Activated CD4-positive, alpha-beta memory T cell treated with anti-CD3 and anti-CD28 coated beads for 36 hours (primary cell): Measurements from ENCODE around the gene RAC3. TPM values are rescaled to one million over a fixed set of nuclear protein-coding genes. Genes with fewer than 3 reads are reported as not detected.

ENCODE experiments used
- CTCF ChIA-PET: fragments of 350-600 bp; sonication (Branson Sonifier 250); formaldehyde crosslinking; loops from one replicate; lab custom pipeline; 2021; ENCODE audit warnings: antibody characterized with exemption, inconsistent platforms; lab: Charles Lee
- POLR2A ChIA-PET: fragments of 350-600 bp; sonication (Branson Sonifier 250); formaldehyde crosslinking; loops from one replicate; lab custom pipeline; 2021; ENCODE audit warnings: antibody characterized with exemption; lab: Charles Lee
- DNase-seq: peaks from one replicate; pipeline ENCODE4 v3.0.0-alpha.2; 2020
- H3K27ac Mint-ChIP-seq: one replicate; pipeline ENCODE4 v1.8.0; 2021; ENCODE audit warnings: mixed read lengths
- H3K27me3 Mint-ChIP-seq: one replicate; pipeline ENCODE4 v1.8.0; 2021; ENCODE audit warnings: mixed read lengths
- H3K36me3 Mint-ChIP-seq: one replicate; pipeline ENCODE4 v1.8.0; 2021; ENCODE audit warnings: mixed read lengths
- H3K4me1 Mint-ChIP-seq: one replicate; pipeline ENCODE4 v1.8.0; 2021; ENCODE audit warnings: low read depth, mixed read lengths
- H3K4me3 Mint-ChIP-seq: one replicate; pipeline ENCODE4 v1.8.0; 2021; ENCODE audit warnings: mild to moderate bottlenecking, mixed read lengths
- H3K9me3 Mint-ChIP-seq: one replicate; pipeline ENCODE4 v1.8.0; 2021; ENCODE audit warnings: mixed read lengths
- intact Hi-C: fragments of 100-400 bp; cut with micrococcal nuclease; formaldehyde crosslinking; loops from one replicate; pipeline ENCODE4 v1.15.1; 2023
- total RNA-seq, 2 experiments: library from RNA; stranded (reverse); gene quantifications; one replicate each; pipeline ENCODE4 v1.2.3, GENCODE V29; 2021

The RAC3 gene
- total RNA-seq, 2 experiments from 2014 or later = 6.3 to 8.1 TPM

GRCh38 chr17:82010575-82011525 is 20.6 kb upstream of the RAC3 start:
- Mint-ChIP-seq H3K27me3 (no peaks in the 10 kb centered on the region), H3K4me3 (no peak overlapping the region), H3K27ac (no peak overlapping the region), H3K36me3 (no peaks in the 10 kb centered on the region), H3K4me1 (no peaks in the 10 kb centered on the region), H3K9me3 (no peaks in the 10 kb centered on the region)
- intact Hi-C loops = no loop called here
- DNase-seq = no peak
- ChIA-PET POLR2A (no interaction called here), CTCF (no interaction called here)

DNA sequence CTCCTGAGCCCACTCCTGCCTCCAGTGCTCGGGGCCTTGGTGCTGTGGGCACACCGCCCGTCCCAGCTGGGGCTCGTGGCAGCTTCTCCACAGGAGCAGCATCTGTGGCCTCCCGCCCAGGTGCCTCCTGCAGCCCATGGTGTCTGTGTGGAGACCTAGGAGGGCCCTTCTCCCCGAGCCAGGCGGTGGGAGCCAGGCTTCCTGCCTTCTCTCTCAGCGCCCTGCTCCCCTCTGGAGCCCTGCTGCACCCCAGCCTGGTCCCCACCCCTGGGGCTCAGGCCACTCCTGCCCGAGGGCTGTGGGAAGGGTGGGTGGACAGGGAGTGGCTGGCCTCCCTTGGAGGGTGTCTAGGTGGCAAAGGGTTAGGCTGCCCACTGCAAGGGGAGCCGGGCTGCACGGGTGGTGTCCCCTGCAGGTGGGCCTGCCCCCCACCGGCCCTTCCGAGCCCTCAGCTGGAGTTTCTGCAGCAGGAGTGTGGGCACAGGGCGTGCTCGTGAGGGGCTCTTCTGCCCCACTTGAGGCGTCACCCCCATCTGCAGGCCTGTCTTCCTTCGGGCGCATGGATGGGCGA is 19.8 kb upstream of the RAC3 start:
- ChIA-PET CTCF (no interaction called here), POLR2A (no interaction called here)
- H3K9me3 Mint-ChIP-seq = no peaks in the 10 kb centered on the region
- H3K4me3 Mint-ChIP-seq = no peak overlapping the region
- H3K27ac Mint-ChIP-seq = no peak overlapping the region
- H3K27me3 Mint-ChIP-seq = no peaks in the 10 kb centered on the region
- no peaks in the 10 kb centered on the region for H3K4me1 Mint-ChIP-seq
- intact Hi-C loops = no loop called here
- H3K36me3 Mint-ChIP-seq = no peaks in the 10 kb centered on the region
- no peak for DNase-seq

DNA sequence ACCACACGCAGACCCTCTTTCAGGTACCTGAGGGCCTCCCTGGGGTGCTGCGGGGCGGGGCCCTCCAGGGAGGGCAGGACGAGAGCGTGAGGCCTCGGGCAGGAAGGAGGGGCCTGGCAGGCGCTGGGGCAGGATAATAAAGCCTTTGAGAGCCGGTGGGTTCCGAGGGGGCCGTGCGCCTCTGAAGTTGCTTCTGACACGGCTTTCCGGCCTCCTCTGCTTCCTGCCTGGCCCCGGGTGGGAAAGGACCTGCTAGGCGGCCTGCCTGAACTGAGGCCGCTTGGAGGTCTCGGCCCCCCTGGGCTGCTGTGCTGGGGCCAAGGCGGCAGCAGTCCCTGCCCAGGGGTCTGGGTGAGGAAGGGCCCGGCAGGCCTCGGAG is 19.2 kb upstream of the RAC3 start:
- POLR2A ChIA-PET = no interaction called here
- Mint-ChIP-seq H3K27ac (no peak overlapping the region), H3K36me3 (no peaks in the 10 kb centered on the region), H3K4me1 (no peaks in the 10 kb centered on the region), H3K4me3 (no peak overlapping the region), H3K27me3 (no peaks in the 10 kb centered on the region), H3K9me3 (no peaks in the 10 kb centered on the region)
- intact Hi-C loops = no loop called here
- no peak for DNase-seq
- CTCF ChIA-PET = interaction anchor here (1.7 kb wide), 1 partner anchor 53 kb away, joined by 5 read pairs; no protein-coding TSS in a partner anchor

GRCh38 chr17:82012640-82013295 is 18.7 kb upstream of the RAC3 start:
- Mint-ChIP-seq H3K36me3 (no peaks in the 10 kb centered on the region), H3K4me3 (no peak overlapping the region), H3K27me3 (no peaks in the 10 kb centered on the region), H3K4me1 (no peaks in the 10 kb centered on the region), H3K9me3 (no peaks in the 10 kb centered on the region), H3K27ac (no peak overlapping the region)
- DNase-seq = no peak
- ChIA-PET POLR2A (no interaction called here), CTCF (interaction anchor here (1.7 kb wide), 1 partner anchor 53 kb away, joined by 5 read pairs; no protein-coding TSS in a partner anchor)
- intact Hi-C loops = no loop called here

GRCh38 chr17:82013341-82013740 is 18.1 kb upstream of the RAC3 start:
- Mint-ChIP-seq H3K4me1 (no peaks in the 10 kb centered on the region), H3K27me3 (no peaks in the 10 kb centered on the region), H3K4me3 (no peak overlapping the region), H3K9me3 (no peaks in the 10 kb centered on the region), H3K27ac (no peak overlapping the region), H3K36me3 (no peaks in the 10 kb centered on the region)
- no peak for DNase-seq
- POLR2A ChIA-PET = no interaction called here
- CTCF ChIA-PET = interaction anchor here (0.5 to 1.7 kb wide), 2 partner anchors 54 to 425 kb away, joined by 3 to 5 read pairs; no protein-coding TSS in a partner anchor
- intact Hi-C loops = no loop called here

GRCh38 chr17:82013772-82014321 is 17.6 kb upstream of the RAC3 start:
- H3K36me3 Mint-ChIP-seq = no peaks in the 10 kb centered on the region
- H3K4me1 Mint-ChIP-seq = no peaks in the 10 kb centered on the region
- no peak overlapping the region for H3K27ac Mint-ChIP-seq
- no peak for DNase-seq
- H3K9me3 Mint-ChIP-seq = no peaks in the 10 kb centered on the region
- POLR2A ChIA-PET = no interaction called here
- H3K4me3 Mint-ChIP-seq = no peak overlapping the region
- no peaks in the 10 kb centered on the region for H3K27me3 Mint-ChIP-seq
- intact Hi-C loops = no loop called here
- CTCF ChIA-PET = interaction anchor here (0.5 to 1.7 kb wide), 2 partner anchors 55 to 424 kb away, joined by 3 to 5 read pairs; no protein-coding TSS in a partner anchor

- Mint-ChIP-seq H3K9me3 (no peaks in the 10 kb centered on the region), H3K27me3 (no peaks in the 10 kb centered on the region), H3K27ac (no peak overlapping the region), H3K36me3 (no peaks in the 10 kb centered on the region), H3K4me1 (no peaks in the 10 kb centered on the region), H3K4me3 (no peak overlapping the region)
- CTCF ChIA-PET = interaction anchor here (1.6 kb wide), 1 partner anchor 16 kb away, joined by 3 read pairs; no protein-coding TSS in a partner anchor
- no peak for DNase-seq
- POLR2A ChIA-PET = no interaction called here
- intact Hi-C loops = no loop called here
These were observed 17.0 kb upstream of the RAC3 start for GRCh38 chr17:82014432-82014831.

DNA sequence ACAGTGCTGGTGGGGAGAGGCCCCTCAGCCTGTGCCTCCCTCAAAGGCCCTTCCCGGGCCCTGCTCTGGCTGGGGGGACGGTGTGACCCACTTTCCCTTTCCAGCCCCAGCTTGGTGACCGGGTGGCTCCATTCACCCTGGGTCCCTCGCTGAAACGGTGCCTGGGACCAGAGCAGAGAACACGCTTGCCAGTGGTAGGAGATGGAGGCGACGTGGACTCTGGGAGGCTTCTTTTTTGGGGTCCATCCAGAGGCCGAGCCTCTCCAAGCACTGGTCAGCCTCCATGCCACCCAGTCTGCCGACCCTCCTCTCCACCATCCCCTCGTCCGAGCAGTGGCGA is 16.5 kb upstream of the RAC3 start:
- no peaks in the 10 kb centered on the region for H3K4me1 Mint-ChIP-seq
- CTCF ChIA-PET = interaction anchor here (1.6 kb wide), 1 partner anchor 15 kb away, joined by 3 read pairs; no protein-coding TSS in a partner anchor
- H3K27ac Mint-ChIP-seq = no peak overlapping the region
- POLR2A ChIA-PET = no interaction called here
- H3K4me3 Mint-ChIP-seq = no peak overlapping the region
- H3K27me3 Mint-ChIP-seq = no peaks in the 10 kb centered on the region
- intact Hi-C loops = no loop called here
- H3K36me3 Mint-ChIP-seq = no peaks in the 10 kb centered on the region
- H3K9me3 Mint-ChIP-seq = no peaks in the 10 kb centered on the region
- DNase-seq = no peak

- H3K36me3 Mint-ChIP-seq = no peaks in the 10 kb centered on the region
- no peaks in the 10 kb centered on the region for H3K4me1 Mint-ChIP-seq
- no peak overlapping the region for H3K4me3 Mint-ChIP-seq
- intact Hi-C loops = no loop called here
- DNase-seq = no peak
- no peak overlapping the region for H3K27ac Mint-ChIP-seq
- ChIA-PET POLR2A (no interaction called here), CTCF (interaction anchor here (1.6 kb wide), 1 partner anchor 15 kb away, joined by 3 read pairs; no protein-coding TSS in a partner anchor)
- no peaks in the 10 kb centered on the region for H3K9me3 Mint-ChIP-seq
- H3K27me3 Mint-ChIP-seq = no peaks in the 10 kb centered on the region
These were observed 16.0 kb upstream of the RAC3 start for GRCh38 chr17:82015311-82015971.

GRCh38 chr17:82016061-82016874 is 15.2 kb upstream of the RAC3 start:
- no peak overlapping the region for H3K27ac Mint-ChIP-seq
- ChIA-PET POLR2A (no interaction called here), CTCF (interaction anchor here (1.6 kb wide), 1 partner anchor 14 kb away, joined by 3 read pairs; no protein-coding TSS in a partner anchor)
- no peak for DNase-seq
- intact Hi-C loops = no loop called here
- H3K36me3 Mint-ChIP-seq = no peaks in the 10 kb centered on the region
- no peaks in the 10 kb centered on the region for H3K9me3 Mint-ChIP-seq
- H3K4me1 Mint-ChIP-seq = peaks cover 8% of the 10 kb centered on the region
- H3K27me3 Mint-ChIP-seq = no peaks in the 10 kb centered on the region
- H3K4me3 Mint-ChIP-seq = no peak overlapping the region

GRCh38 chr17:82016875-82017459 is 14.5 kb upstream of the RAC3 start:
- DNase-seq = no peak
- Mint-ChIP-seq H3K9me3 (no peaks in the 10 kb centered on the region), H3K27ac (no peak overlapping the region), H3K36me3 (no peaks in the 10 kb centered on the region), H3K4me3 (no peak overlapping the region), H3K27me3 (no peaks in the 10 kb centered on the region), H3K4me1 (peaks cover 15% of the 10 kb centered on the region)
- intact Hi-C loops = no loop called here
- ChIA-PET CTCF (no interaction called here), POLR2A (interaction anchor here (0.6 kb wide), 1 partner anchor 162 kb away, joined by 3 read pairs; no protein-coding TSS in a partner anchor)
